ENCODE results near the gene ZFR.
"Not testable (repeated sequence)": the region's sequence is repeated elsewhere in the genome, so short reads cannot be mapped to it uniquely, and the experiment has no call there.

The ZFR gene

DNA sequence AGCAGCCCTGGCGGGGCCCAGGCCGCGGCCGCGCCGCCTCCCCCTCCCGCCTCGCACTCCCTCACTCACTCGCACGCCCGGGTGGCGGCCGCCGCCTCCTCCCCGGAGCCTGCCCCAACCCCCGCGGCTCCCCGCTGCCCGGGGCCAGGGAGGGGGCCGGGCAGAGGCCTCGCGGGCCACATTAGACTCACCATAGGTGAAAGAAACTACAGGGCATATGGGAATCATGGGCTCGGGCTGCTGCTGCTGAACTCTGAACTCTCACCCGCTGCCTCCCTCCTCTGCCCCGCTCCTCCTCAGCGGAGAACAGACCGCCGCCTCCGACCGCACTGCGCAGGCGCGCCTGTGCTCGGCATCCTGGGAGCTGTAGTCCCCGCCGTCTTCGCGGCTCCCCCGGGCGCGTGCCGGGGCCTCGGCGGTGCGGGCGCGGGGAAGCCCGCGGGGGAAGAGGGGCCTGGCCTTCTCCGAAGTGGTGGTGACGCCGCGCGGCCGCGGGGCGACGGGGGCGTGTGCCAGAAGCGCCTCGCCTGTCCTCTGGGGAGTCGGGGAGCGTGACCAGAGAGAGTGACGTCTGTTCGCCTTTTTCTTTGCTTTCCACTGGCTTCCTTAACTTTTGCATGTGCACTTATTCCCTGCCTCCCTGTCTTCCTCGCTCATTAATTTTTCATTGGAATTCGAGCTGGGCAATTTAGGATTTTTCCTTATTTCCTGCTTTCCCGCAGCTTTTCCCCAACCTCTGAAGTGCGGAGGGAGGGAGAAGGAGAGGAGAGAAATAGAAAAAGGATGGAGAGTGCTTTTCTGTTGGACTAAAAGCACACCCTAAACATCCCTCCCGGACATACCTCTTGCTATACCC lies at the start of gene ZFR:
Gene ZFR, minus strand, starts transcription at position 310 of the 856 bp plus-strand sequence. Its CDS starts 82 bp downstream, at position 228.
- DNase-seq: peak; percentile 92 to 95

DNA sequence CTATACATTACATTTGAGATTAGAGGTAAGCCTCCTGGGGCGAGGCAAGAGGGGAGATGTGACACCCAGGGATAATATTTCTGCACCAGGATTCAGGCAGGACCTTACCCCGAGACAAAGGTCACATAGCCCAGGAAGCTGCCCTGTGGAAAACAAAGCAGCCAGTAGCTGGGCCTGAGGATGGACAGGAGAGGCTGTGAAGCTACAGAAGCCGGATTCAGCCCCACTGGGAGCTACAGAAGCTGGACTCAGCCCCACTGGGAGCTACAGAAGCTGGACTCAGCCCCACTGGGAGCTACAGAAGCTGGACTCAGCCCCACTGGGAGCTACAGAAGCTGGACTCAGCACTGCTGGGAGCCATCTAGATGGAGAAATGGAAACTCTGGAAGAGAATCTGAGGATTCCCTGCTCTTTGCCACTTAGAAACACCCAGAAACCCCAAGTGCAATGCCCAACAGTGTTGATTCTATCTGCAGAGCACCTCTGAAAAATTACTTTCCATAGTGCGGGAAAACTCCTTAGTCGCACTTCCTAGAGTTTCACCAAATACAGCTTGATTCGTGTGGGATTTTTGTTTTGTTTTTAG lies 46.5 kb upstream of the ZFR start:
- no peak for DNase-seq

DNA sequence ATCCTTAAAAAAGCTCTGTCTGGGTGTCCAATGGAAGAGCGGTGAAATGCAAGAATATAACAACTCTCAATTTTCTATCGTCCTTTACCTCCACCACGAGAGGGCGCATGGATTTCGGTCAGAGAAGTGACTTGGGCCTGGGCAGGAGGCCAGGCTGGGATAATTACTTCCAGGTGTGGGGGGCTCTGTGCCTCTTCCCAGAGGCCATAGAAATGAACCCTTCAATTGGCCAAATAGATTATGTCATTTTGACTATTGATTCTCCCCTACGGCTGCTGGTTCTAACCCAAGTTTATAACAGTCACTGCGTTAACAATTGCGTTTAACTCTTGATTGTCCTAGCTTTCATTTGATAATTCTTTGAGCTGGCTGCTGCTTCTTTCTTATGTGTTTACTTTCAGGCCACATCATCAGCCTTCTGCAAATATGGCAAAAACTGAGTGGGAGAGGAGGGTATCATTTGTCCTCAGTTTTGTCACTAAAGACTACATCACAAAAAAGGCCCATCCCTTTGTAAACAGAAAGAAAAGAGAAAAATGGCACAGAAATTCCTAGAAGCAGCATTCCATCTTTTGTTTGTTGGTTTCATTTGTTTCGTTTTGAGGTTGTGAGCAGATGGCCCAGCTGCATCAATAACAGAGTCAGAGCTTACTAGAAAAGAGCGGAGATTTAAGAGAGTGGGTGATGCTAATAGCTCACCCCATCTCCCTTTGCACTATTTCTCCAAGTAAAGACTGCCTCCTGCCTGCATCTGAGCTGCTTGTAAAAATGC lies 45.4 kb upstream of the ZFR start:
- DNase-seq: peak; percentile 97 to 98

GRCh38 chr5:32487424-32487823 lies 42.9 kb upstream of the ZFR start:
- no peak for DNase-seq

- no peak for DNase-seq
Measured at GRCh38 chr5:32487008-32487407, 42.5 kb upstream of the ZFR start.

DNA sequence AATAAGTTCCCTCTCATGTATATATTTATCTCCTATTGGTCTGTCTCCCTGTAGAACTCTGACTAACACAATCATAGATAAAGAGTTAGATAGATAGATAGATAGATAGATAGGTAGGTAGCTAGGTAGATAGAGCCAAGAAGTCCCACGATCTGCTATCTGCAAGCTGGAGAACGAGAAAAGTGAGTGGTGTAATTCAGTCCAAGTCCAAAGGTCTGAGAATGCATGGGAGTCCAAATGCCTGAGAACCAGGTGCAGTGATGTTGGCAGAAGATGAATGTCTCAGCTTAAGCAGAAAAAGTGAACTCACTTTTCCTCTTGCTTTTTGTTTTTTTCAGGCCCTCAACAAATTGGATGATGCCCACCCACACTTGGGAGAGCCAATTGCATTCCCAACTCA lies 37.7 kb upstream of the ZFR start:
- no peak for DNase-seq

- DNase-seq: no peak
Measured at GRCh38 chr5:32479096-32479495, 34.6 kb upstream of the ZFR start.

DNA sequence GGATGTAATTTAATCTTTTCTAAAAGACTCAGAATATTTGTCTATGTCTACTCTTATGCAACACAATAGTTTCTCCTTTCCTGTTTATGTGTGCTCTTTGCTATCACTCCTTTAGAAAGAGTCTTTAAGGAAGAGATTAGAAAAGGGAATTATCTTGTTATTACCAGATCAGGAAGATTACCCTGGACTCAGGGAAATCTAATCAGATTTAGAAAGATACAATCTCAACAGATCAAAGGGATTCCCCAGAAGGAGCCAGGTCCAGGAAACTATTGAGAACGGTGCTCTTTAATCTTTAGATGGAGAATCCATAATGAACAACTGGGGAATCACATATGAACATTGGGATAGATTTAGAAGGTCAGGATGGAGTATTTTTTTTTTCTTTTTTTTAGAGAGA lies 32.4 kb upstream of the ZFR start:
- DNase-seq: no peak

GRCh38 chr5:32475334-32476097 lies 31.0 kb upstream of the ZFR start:
- DNase-seq: no peak

GRCh38 chr5:32474209-32474854 lies 29.8 kb upstream of the ZFR start:
- DNase-seq: no peak

DNA sequence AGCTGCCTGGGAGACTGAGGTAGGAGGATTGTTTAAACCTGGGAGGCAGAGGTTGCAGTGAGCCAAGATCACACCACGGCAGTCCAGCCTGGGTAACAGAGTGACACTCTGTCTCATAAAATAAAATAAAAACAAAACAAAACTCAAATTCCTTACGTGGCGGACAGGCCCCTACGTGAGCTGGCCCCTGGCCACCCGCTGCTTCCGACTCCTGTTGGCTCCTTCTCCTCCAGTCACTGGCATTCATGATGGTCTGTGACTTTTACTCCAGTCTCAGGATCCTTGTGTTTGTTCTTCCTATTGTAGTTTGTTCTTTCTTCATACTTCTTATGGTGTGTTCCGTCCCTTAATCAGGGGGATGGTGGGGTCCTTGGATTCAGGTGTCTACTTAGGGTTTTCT lies 28.5 kb upstream of the ZFR start:
- DNase-seq: no peak

DNA sequence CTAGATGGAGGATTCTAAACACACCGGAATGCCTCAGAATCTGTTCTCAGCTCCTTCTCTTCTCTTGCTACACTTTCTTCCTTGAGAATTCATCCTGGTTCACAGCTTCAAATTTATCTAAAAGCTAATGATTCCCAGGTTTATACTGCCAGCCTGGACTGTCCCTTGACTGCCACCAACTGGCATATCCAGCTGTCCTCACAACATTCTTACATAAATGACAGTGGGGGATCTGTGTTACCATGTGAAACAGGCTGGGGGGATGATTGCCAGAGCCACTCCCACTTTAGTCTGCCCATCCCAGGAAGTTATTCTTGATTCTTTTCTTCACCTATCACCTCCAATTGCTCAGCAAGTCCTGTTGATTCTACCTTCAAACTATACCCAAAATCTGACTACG lies 27.2 kb upstream of the ZFR start:
- no peak for DNase-seq

- no peak for DNase-seq
Measured at GRCh38 chr5:32465076-32465475, 20.5 kb upstream of the ZFR start.

- no peak for DNase-seq
Measured at GRCh38 chr5:32462618-32463017, 18.1 kb upstream of the ZFR start.

DNA sequence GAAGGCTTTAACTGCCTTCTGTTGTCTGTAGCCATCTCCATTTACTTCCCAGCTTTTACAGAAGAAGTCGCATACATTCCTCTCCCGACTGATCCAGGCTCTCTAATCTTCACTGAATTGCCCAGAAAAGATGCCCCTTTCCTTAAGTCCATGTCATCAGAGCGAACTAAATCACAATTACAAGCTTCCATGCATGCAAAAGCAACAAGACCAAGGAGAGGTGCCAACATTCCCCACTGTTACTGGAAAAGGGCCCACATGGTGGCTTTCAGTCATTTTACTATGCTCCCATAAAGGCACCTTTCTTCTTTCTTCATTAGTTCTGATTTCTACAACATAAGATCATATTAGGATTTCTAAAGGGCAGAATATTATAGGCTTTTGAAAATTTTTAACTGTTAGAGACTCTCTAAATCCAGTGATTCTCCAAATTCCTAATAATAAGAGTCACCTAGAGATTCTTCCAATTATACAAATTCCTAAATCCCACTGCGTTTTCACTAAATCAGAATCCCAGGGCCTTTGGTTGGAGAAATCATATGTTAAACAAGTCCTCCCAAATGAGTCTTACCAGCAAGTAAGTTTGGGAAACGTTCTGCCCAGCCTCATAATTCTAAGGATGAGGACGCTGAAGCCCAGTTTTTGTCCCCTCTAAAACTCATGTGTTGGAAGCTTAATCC lies 17.0 kb upstream of the ZFR start:
- DNase-seq: no peak

- no peak for DNase-seq
Measured at GRCh38 chr5:32460702-32461101, 16.2 kb upstream of the ZFR start.

DNA sequence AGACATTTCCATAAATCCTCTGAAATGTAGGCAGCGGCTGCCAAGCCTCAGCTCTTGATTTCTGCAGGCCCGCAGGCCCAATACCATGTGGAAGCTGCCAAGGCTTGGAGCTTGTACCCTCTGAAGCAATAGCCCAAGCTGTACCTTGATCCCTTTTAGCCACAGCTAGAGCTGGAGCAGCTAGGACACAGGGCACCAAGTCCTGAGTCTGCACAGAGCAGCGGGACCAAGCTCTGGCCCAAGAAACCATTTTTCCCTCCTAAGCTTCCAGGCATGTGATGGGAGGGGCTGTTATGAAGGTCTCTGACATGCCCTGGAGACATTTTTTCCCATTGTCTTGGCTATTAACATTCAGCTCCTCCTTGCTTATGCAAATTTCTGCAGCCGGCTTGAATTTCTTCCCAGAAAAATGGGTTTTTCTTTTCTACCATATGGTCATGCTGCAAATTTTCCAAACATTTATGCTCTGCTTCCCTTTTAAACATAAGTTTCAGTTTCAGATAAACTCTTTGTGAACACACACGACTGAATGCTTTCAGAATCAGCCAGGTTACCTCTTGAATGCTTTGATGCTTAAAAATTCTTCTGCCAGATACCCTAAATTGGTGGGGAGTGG lies 14.4 kb upstream of the ZFR start:
- no peak for DNase-seq

GRCh38 chr5:32455311-32455710 lies 10.8 kb upstream of the ZFR start:
- no peak for DNase-seq

- no peak for DNase-seq
Measured at GRCh38 chr5:32454821-32455220, 10.3 kb upstream of the ZFR start.

DNA sequence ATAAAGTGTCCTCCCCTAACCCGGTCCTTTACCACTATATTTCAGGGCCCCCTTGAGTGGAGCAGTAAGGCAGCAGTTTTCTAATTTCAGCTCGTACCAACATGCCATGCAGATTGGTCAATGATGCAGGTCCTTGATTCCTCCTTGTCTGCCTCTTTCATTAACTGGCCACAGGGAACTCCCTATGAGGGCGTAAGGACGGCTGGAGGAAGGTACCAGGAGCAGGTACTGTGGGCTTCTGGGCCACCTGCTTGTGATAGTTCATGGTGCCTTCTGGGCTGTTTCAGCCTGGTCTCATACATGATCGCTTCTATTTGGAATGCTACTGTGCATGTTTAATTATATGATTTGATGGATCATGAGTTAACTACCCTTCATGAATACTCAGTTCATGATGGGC lies 9.4 kb upstream of the ZFR start:
- DNase-seq: no peak

GRCh38 chr5:32452316-32452715 lies 7.8 kb upstream of the ZFR start:
- not testable (repeated sequence) for DNase-seq
